GM18909 (cell line): Measurements from ENCODE around the gene CEP78.

Experiments
- ATAC-seq: cut with Tn5 transposase; IDR thresholded peaks from one replicate; pipeline ENCODE4 v1.9.1; 2021; ENCODE audit warnings: mild to moderate bottlenecking; ENCODE audit not compliant: unreplicated experiment, poor library complexity

The CEP78 gene

GRCh38 chr9:78325846-78326360 lies 90.0 kb downstream of the CEP78 start:
- ATAC-seq: no peak

- ATAC-seq: no peak
Measured at GRCh38 chr9:78326564-78326963, 90.7 kb downstream of the CEP78 start.
